DMS53 treated with DMSO at 0.1 percent for 48 hours (cell line): Measurements from ENCODE around the gene ASPRV1.
"Not testable (repeated sequence)": the region's sequence is repeated elsewhere in the genome, so short reads cannot be mapped to it uniquely, and the experiment has no call there.

Experiments
- DNase-seq: peaks from one replicate; lab custom pipeline; 2025; ENCODE audit not compliant: unreplicated experiment; lab: John Stamatoyannopoulos, UW

ASPRV1 gene

GRCh38 chr2:69961496-69961895, at the start of gene ASPRV1:
Gene ASPRV1, minus strand, starts transcription at chr2:69961631. Its CDS starts 195 bp downstream, at chr2:69961436.
- no peak for DNase-seq

GRCh38 chr2:70010576-70011111, 49.2 kb upstream of the ASPRV1 start:
- DNase-seq, result no peak

- no peak for DNase-seq
Observed at GRCh38 chr2:70009762-70010575, 48.5 kb upstream of the ASPRV1 start.

GRCh38 chr2:70008290-70008689, 46.9 kb upstream of the ASPRV1 start:
- no peak for DNase-seq

DNA sequence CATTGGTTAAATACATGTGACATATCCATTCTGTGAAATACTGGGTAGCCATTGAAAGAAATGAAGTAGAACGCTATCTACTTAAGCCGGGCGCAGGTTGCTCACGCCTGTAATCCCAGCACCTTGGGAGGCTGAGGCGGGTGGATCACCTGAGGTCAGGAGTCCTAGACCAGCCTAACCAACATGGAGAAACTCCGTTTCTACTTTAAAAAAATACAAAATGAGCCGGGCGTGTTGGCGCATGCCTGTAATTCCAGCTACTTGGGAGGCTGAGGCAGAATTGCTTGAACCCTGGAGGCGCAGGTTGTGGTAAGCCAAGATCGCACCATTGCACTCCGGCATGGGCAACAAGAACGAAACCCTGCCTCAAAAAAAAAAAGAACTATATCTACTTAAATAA, 45.7 kb upstream of the ASPRV1 start:
- DNase-seq, result no peak

- no peak for DNase-seq
Observed at GRCh38 chr2:70006447-70006784, 45.0 kb upstream of the ASPRV1 start.

DNA sequence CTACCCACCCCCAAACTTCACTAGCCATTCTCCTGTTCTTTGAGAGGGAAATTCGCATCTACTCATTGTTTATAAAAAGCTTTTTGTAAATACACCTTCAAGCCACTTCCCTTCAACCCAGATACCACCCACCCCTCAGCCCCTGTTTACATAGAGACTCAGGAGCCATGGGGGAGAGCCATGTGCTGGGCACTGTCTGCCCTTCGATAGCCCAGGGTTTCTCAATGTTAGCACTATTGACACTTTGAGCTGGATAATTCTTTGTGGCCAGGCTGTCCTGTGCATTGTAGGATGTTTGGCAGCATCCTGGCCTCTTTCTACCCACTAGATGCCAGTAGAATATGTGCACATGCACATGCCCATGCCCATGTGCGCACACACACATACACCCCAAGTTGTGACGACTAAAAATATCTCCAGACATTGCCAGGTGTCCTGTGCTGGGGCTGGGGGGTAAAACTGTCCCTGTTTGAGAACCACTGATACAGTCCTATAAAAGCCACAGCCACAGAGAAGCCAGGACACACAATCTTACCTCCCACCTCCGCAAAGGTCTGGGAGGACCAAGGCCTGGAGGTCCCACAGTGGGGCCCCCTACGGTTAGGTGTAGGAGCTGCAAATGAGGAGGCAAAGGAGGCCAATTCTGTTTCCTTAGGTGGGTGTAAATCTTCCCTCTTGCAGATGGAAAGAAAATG, 44.5 kb upstream of the ASPRV1 start:
- DNase-seq, result no peak

DNA sequence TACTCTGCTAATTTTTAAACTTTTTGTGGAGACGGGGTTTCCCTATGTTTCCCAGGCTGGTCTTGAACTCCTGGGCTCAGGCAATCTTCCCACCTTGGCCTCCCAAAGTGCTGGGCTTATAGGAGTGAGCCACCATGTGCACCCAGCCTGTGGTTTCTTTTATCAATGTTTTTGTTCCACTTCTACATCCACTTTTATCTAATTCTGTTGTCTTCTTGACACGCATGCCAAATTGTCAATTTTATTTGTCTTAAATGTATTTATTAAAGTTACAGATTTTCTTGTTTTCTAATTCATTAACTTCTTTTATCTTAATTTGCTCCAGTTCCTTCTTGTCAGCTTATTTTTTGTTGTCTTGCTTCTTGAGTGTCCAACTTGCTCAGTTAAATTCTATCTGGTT, 43.8 kb upstream of the ASPRV1 start:
- no peak for DNase-seq

GRCh38 chr2:70003093-70003830, 41.8 kb upstream of the ASPRV1 start:
- no peak for DNase-seq

- no peak for DNase-seq
Observed at GRCh38 chr2:70002241-70002899, 40.9 kb upstream of the ASPRV1 start.

DNA sequence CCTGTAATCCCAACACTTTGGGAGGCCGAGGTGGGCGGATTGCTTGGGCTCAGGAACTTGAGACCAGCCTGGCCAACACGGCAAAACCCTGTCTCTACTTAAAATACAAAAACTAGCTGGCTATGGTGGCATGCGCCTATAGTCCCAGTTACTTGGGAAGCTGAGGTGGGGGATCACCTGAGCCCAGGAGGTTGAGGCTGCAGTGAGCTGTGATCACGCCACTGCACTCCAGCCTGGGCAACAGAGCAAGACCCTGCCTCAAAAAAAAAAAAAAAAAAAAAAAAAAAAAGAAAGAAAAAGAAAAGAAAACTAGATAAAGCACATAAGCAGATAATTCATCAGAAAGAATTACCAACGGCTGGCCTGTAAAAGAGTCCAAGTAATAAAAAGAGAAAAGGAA, 39.1 kb upstream of the ASPRV1 start:
- not testable (repeated sequence) for DNase-seq

DNA sequence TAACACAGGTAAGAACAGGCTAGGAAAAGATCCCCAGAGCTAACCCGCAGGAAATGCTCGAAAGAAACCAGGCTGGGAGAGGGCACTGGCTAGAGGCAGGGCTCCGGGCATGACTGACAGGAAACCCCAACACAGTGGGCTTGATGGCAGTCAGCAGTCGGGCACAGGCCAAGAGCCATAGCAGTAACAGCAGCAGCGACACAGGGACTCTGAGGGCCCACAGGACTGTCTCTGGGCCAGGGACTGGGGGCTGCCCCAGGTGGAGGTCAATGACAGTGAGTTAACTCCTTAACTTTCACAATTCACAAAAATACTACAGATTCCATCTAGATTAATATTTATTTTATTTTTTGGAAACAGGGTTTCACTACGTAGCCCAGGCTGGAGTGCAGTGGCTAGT, 37.3 kb upstream of the ASPRV1 start:
- no peak for DNase-seq

GRCh38 chr2:69997015-69997830, 35.8 kb upstream of the ASPRV1 start:
- no peak for DNase-seq

GRCh38 chr2:69995511-69995910, 34.1 kb upstream of the ASPRV1 start:
- no peak for DNase-seq

- DNase-seq, result no peak
Observed at GRCh38 chr2:69994166-69994565, 32.7 kb upstream of the ASPRV1 start.

DNA sequence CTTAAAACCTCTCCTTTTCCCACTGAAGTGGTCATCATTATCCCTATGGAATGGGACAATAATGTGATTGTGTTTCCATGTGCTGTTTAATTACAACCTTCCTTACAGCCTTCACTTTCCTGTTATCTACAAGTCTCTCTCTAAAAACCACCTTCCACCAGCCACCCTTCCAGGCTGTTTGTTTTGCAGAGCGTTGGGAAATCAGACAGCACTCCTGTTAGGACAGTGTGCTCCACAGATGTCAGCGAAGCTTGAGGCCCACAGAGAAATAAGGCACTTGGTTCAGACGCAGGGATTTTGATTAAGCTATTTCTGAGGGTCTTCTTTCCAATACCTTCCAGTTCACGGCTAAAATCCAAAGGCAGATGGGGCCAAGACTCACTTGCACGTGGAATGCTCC, 32.3 kb upstream of the ASPRV1 start:
- no peak for DNase-seq

- DNase-seq, result no peak
Observed at GRCh38 chr2:69993048-69993565, 31.7 kb upstream of the ASPRV1 start.

GRCh38 chr2:69992310-69993047, 31.0 kb upstream of the ASPRV1 start:
- no peak for DNase-seq

DNA sequence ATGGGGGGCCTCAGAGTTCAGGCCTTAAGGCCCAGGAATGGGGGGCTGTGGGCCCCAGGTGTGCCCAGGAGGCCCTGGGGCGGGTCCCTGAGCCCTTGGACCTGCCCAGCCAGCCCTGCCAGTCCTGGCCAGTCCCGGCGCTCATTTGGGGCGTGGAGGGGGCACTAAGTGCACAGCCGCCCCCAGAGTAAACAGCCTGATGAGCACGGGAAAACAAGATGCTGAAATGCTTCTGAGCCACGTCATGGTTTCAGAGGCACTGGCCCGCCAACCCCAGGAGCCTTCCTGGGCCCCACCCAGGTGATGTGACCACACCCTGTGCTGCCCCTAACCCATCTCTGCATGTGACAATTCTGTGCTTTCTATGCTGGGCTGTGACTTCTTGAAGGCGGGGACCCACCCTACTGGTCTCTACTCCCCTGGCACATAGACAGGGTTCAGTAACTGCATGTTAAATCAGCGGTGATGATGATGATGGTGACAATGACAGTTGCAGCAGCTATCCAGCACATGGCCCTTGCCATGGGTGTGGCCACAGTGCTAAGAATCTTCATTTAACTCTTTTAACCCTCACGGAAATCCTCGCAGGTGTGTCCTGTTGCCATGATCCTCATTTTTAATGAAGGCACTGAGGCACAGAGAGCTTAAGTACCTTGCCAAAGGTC, 28.1 kb upstream of the ASPRV1 start:
- no peak for DNase-seq
